GM12878 (cell line): ENCODE measurements around the gene OGFR. TPM values are rescaled to one million over a fixed set of nuclear protein-coding genes. Genes with fewer than 3 reads are reported as not detected.

Source experiments
- ATAC-seq: fragments of 200-7000 bp; cut with Tn5 transposase; 3 replicates; pipeline ENCODE4 v1.9.1; 2020; ENCODE audit warnings: mild to moderate bottlenecking, moderate library complexity
- BruUV-seq: library from RNA; stranded (reverse); fragments of 400-500 nt; replicated peaks from 2 replicates; lab custom pipeline; 2021; lab: Mats Ljungman, UMichigan
- CTCF ChIA-PET: fragments of 300-600 bp; sonication (Branson Sonifier 250); formaldehyde crosslinking; extraction: SDS; loops from one replicate; lab custom pipeline; 2021; ENCODE audit warnings: inconsistent platforms; lab: Yijun Ruan, JAX
- POLR2A ChIA-PET: fragments of 350-600 bp; formaldehyde crosslinking; extraction: SDS; loops from one replicate; lab custom pipeline; 2021; ENCODE audit warnings: inconsistent platforms; lab: Charles Lee
- RAD21 ChIA-PET: fragments of 300-600 bp; sonication (Branson Sonifier 250); formaldehyde crosslinking; loops from one replicate; lab custom pipeline; 2023; ENCODE audit warnings: antibody characterized with exemption; ENCODE audit not compliant: unreplicated experiment; lab: Charles Lee
- SMC1A ChIA-PET: fragments of 300-600 bp; sonication (Branson Sonifier 250); formaldehyde crosslinking; loops from one replicate; lab custom pipeline; 2023; ENCODE audit not compliant: unreplicated experiment, uncharacterized antibody; lab: Charles Lee
- DNase-seq: peaks from one replicate; pipeline ENCODE4 v3.0.0-alpha.2; 2011; ENCODE audit warnings: low read depth, low spot score
- FAIRE-seq: peaks from 3 replicates; lab custom pipeline; 2011; peaks lifted over from hg19 to GRCh38; lab: Jason Lieb, UNC
- H2AFZ ChIP-seq: 2 replicates; pipeline ENCODE4 v1.6.0; 2011; ENCODE audit warnings: low read depth, low read length, control low read depth; ENCODE audit not compliant: control insufficient read depth
- H3K27ac ChIP-seq: 2 replicates; pipeline ENCODE4 v1.5.1; 2011; ENCODE audit warnings: control low read depth; ENCODE audit not compliant: control insufficient read depth, insufficient read depth
- H3K27me3 ChIP-seq, 2 experiments: replicated peaks in 1 of 2; 2 replicates each; pipeline versions ENCODE4 v1.6.0 to v1.6.1; 2011; ENCODE audit warnings: low read length in 1 of 2; ENCODE audit not compliant: control insufficient read depth in 2 of 2, insufficient read depth in 2 of 2
- H3K36me3 ChIP-seq, 2 experiments: 2 replicates each; pipeline ENCODE4 v1.5.1; 2011; ENCODE audit warnings: low read length in 1 of 2; ENCODE audit not compliant: control insufficient read depth in 2 of 2, insufficient read depth in 2 of 2
- H3K4me1 ChIP-seq: 2 replicates; pipeline ENCODE4 v1.6.1; 2011; ENCODE audit warnings: mild to moderate bottlenecking, low read length, moderate library complexity, mixed read lengths; ENCODE audit not compliant: control insufficient read depth, insufficient read depth
- H3K4me2 ChIP-seq: 2 replicates; pipeline ENCODE4 v1.6.0; 2011; ENCODE audit warnings: control low read depth; ENCODE audit not compliant: control insufficient read depth, insufficient read depth
- H3K4me3 ChIP-seq: fragments of 200-600 bp; sonication (generic); 2 replicates; pipeline ENCODE4 v1.5.1; 2016
- H3K79me2 ChIP-seq: 2 replicates; pipeline ENCODE4 v1.6.0; 2011; ENCODE audit warnings: low read length; ENCODE audit not compliant: control insufficient read depth, insufficient read depth
- H3K9ac ChIP-seq: 2 replicates; pipeline ENCODE4 v1.8.0; 2011; ENCODE audit warnings: low read length, control low read depth, mixed read lengths; ENCODE audit not compliant: control insufficient read depth, insufficient read depth
- H3K9me3 ChIP-seq: replicated peaks from 3 replicates; pipeline ENCODE4 v1.5.1; 2011; ENCODE audit warnings: mild to moderate bottlenecking, low read length; ENCODE audit not compliant: control insufficient read depth, insufficient read depth
- H4K20me1 ChIP-seq: 2 replicates; pipeline ENCODE4 v1.6.0; 2011; ENCODE audit not compliant: control insufficient read depth, insufficient read depth
- EGR1 ChIP-seq, 2 experiments: IDR thresholded peaks; 1 replicate in 1 of 2; 2 replicates in 1 of 2; pipeline ENCODE4 v1.6.1; 2011 to 2012; ENCODE audit warnings: low read depth in 2 of 2, low read length in 2 of 2, borderline replicate concordance in 1 of 2, mild to moderate bottlenecking in 1 of 2, moderate library complexity in 1 of 2
- ETV6 ChIP-seq, 2 experiments: fragments of 450-650 bp in 1 of 2; IDR thresholded peaks in 1 of 2; conservative IDR thresholded peaks in 1 of 2; 2 replicates each; pipeline ENCODE4 v1.6.1; 2014; ENCODE audit warnings: antibody characterized with exemption in 1 of 2, borderline replicate concordance in 1 of 2, low read depth in 1 of 2, mild to moderate bottlenecking in 1 of 2, moderate library complexity in 1 of 2
- FOXM1 ChIP-seq: IDR thresholded peaks from 2 replicates; pipeline ENCODE4 v1.6.1; 2012; ENCODE audit warnings: low read depth, mild to moderate bottlenecking, inconsistent platforms, low read length, moderate library complexity
- HDAC6 ChIP-seq: fragments of 200-600 bp; sonication (generic); IDR thresholded peaks from one replicate; pipeline ENCODE4 v1.8.0; 2017; ENCODE audit warnings: antibody characterized with exemption; ENCODE audit not compliant: unreplicated experiment
- MEF2A ChIP-seq: IDR thresholded peaks from 2 replicates; pipeline ENCODE4 v1.6.1; 2011; ENCODE audit warnings: low read depth, mild to moderate bottlenecking, low read length, moderate library complexity; ENCODE audit not compliant: insufficient read depth
- SMAD1 ChIP-seq: fragments of 450-650 bp; IDR thresholded peaks from 2 replicates; pipeline ENCODE4 v1.6.1; 2018; ENCODE audit warnings: mild to moderate bottlenecking, low read depth; ENCODE audit not compliant: partially characterized antibody
- SMARCA5 ChIP-seq: fragments of 450-650 bp; IDR thresholded peaks from 2 replicates; pipeline ENCODE4 v1.6.1; 2017; ENCODE audit warnings: mild to moderate bottlenecking
- WGBS: methylation state at CpG from one replicate; pipeline ENCODE4 v1.1.6; 2016; ENCODE audit warnings: low lambda C conversion rate; ENCODE audit not compliant: insufficient replicate concordance, insufficient coverage; ENCODE audit errors: missing lambda C conversion rate; 5-methylcytosine and 5-hydroxymethylcytosine counted together
- in situ Hi-C: fragments of 300-500 bp; cut with MboI; formaldehyde crosslinking; loops from 9 replicates; pipeline ENCODE4 v1.14.3; 2018; ENCODE audit warnings: mixed read lengths
- intact Hi-C: fragments of 100-400 bp; cut with micrococcal nuclease; formaldehyde crosslinking; loops from one replicate; pipeline ENCODE4 v1.14.2; 2022; ENCODE audit not compliant: unreplicated experiment
- polyA plus RNA-seq, 11 experiments: library from polyadenylated mRNA; depleted of rRNA in 4 of 11; unstranded in 6 of 11; stranded (reverse) in 5 of 11; fragments of >200 nt; fragmentation: Nextera tagmentation in 4 of 11; fragmentation: Illumina TruSeq in 1 of 11; extraction: Ambion mirVana in 4 of 11; extraction: Trizol in 1 of 11; gene quantifications; 1 replicate in 1 of 11; 2 replicates in 10 of 11; pipeline versions ENCODE4 v1.2.1 to v1.2.3, GENCODE V29; 2011 to 2016; ENCODE audit warnings: inconsistent platforms in 2 of 11, missing spikeins in 2 of 11, low read depth in 1 of 11
- total RNA-seq, 4 experiments: library from RNA; depleted of rRNA in 3 of 4; stranded (reverse); fragments of >200 nt in 3 of 4; fragmentation: Illumina TruSeq in 1 of 4; extraction: Trizol in 1 of 4; gene quantifications; 2 replicates each; pipeline versions ENCODE4 v1.2.1 to v1.2.3, GENCODE V29; 2013 to 2021
- TF ChIP-seq, protein P1 (sequence below): IDR thresholded peaks from 2 replicates; pipeline ENCODE4 v1.6.1; 2012; ENCODE audit warnings: improper control_type of control experiment, low read depth, low read length; ENCODE audit not compliant: insufficient replicate concordance
- TF ChIP-seq, protein P2 (sequence below): IDR thresholded peaks from 2 replicates; pipeline ENCODE4 v1.6.1; 2011; ENCODE audit warnings: low read depth, mild to moderate bottlenecking, low read length, moderate library complexity, borderline replicate concordance; ENCODE audit errors: extremely low read depth
- TF ChIP-seq, protein P3 (sequence below): fragments of 450-650 bp; conservative IDR thresholded peaks from 2 replicates; pipeline ENCODE4 v1.6.1; 2017; ENCODE audit warnings: mild to moderate bottlenecking, moderate library complexity
- TF ChIP-seq, protein P4 (sequence below): IDR thresholded peaks from 2 replicates; pipeline ENCODE4 v1.6.1; 2012; ENCODE audit warnings: low read depth, low read length, improper control_type of control experiment

The OGFR gene
- total and polyA plus RNA-seq, 10 of the 15 experiments (the other 5 are each of a cell fraction or from before 2014, with no cell fraction given) = 0.72 to 62.1 (median 27.3) TPM

DNA sequence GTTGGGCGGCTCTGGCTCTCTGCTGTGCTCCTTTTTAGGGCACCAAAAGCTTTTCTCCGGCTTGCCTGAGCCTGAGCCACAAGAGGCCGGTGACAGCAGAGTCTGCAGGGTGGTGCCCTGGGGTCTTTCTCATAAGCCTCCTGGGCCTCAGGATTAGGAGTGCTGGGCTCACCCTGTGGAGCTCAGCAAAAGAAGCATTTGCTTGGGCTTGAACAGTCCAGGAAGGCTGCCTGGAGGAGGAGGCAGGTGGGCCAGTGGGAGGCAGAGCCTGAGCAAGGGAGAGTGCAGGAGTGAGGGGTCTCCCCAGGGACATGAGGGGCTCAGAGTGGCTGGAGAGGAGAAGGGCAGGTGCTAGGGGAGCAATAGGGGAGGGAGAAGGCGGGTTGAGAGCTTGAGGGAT, 41.2 kb upstream of the OGFR start:
- 25% methylated on average over 4 of the region's 4 CpGs for WGBS
- FAIRE-seq = no peak
- TF ChIP-seq FOXM1 (no peak), SMARCA5 (no peak), EGR1 (IDR thresholded peaks at IDR 0.05; ENCODE audit: borderline replicate concordance in 1 of 2, low read depth in 2 of 2, low read length in 2 of 2) (no peak), SMAD1 (no peak), HDAC6 (no peak), MEF2A (no peak), ETV6 (conservative IDR thresholded peaks at IDR 0.05 in 1 of 2, IDR thresholded peaks at IDR 0.05 in 1 of 2; ENCODE audit: borderline replicate concordance in 1 of 2, low read depth in 1 of 2) (no peak)
- TF ChIP-seq, protein P1, sequence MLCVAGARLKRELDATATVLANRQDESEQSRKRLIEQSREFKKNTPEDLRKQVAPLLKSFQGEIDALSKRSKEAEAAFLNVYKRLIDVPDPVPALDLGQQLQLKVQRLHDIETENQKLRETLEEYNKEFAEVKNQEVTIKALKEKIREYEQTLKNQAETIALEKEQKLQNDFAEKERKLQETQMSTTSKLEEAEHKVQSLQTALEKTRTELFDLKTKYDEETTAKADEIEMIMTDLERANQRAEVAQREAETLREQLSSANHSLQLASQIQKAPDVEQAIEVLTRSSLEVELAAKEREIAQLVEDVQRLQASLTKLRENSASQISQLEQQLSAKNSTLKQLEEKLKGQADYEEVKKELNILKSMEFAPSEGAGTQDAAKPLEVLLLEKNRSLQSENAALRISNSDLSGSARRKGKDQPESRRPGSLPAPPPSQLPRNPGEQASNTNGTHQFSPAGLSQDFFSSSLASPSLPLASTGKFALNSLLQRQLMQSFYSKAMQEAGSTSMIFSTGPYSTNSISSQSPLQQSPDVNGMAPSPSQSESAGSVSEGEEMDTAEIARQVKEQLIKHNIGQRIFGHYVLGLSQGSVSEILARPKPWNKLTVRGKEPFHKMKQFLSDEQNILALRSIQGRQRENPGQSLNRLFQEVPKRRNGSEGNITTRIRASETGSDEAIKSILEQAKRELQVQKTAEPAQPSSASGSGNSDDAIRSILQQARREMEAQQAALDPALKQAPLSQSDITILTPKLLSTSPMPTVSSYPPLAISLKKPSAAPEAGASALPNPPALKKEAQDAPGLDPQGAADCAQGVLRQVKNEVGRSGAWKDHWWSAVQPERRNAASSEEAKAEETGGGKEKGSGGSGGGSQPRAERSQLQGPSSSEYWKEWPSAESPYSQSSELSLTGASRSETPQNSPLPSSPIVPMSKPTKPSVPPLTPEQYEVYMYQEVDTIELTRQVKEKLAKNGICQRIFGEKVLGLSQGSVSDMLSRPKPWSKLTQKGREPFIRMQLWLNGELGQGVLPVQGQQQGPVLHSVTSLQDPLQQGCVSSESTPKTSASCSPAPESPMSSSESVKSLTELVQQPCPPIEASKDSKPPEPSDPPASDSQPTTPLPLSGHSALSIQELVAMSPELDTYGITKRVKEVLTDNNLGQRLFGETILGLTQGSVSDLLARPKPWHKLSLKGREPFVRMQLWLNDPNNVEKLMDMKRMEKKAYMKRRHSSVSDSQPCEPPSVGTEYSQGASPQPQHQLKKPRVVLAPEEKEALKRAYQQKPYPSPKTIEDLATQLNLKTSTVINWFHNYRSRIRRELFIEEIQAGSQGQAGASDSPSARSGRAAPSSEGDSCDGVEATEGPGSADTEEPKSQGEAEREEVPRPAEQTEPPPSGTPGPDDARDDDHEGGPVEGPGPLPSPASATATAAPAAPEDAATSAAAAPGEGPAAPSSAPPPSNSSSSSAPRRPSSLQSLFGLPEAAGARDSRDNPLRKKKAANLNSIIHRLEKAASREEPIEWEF = no peak
- TF ChIP-seq, protein P2, sequence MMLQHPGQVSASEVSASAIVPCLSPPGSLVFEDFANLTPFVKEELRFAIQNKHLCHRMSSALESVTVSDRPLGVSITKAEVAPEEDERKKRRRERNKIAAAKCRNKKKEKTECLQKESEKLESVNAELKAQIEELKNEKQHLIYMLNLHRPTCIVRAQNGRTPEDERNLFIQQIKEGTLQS = no peak
- TF ChIP-seq, protein P3, sequence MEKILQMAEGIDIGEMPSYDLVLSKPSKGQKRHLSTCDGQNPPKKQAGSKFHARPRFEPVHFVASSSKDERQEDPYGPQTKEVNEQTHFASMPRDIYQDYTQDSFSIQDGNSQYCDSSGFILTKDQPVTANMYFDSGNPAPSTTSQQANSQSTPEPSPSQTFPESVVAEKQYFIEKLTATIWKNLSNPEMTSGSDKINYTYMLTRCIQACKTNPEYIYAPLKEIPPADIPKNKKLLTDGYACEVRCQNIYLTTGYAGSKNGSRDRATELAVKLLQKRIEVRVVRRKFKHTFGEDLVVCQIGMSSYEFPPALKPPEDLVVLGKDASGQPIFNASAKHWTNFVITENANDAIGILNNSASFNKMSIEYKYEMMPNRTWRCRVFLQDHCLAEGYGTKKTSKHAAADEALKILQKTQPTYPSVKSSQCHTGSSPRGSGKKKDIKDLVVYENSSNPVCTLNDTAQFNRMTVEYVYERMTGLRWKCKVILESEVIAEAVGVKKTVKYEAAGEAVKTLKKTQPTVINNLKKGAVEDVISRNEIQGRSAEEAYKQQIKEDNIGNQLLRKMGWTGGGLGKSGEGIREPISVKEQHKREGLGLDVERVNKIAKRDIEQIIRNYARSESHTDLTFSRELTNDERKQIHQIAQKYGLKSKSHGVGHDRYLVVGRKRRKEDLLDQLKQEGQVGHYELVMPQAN = no peak
- TF ChIP-seq, protein P4, sequence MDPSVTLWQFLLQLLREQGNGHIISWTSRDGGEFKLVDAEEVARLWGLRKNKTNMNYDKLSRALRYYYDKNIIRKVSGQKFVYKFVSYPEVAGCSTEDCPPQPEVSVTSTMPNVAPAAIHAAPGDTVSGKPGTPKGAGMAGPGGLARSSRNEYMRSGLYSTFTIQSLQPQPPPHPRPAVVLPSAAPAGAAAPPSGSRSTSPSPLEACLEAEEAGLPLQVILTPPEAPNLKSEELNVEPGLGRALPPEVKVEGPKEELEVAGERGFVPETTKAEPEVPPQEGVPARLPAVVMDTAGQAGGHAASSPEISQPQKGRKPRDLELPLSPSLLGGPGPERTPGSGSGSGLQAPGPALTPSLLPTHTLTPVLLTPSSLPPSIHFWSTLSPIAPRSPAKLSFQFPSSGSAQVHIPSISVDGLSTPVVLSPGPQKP = no peak

More for the DNA sequence above, 41.2 kb upstream of the OGFR start:
- Histone ChIP-seq H4K20me1 (no peaks in the 10 kb centered on the region), H3K9ac (no peak overlapping the region), H3K4me3 (no peak overlapping the region), H3K4me2 (no peak overlapping the region), H3K4me1 (no peaks in the 10 kb centered on the region), H3K36me3 (no peaks in the 10 kb centered on the region), H3K27me3 (peaks cover 0 to 1% of the 10 kb centered on the region in 2 experiments; a peak in 2 of 4 replicates), H3K9me3 (no peaks in the 10 kb centered on the region), H2AFZ (no peak overlapping the region), H3K27ac (no peak overlapping the region), H3K79me2 (no peaks in the 10 kb centered on the region)
- intact Hi-C loops = no loop called here
- in situ Hi-C loops = no loop called here
- no peak for DNase-seq
- ChIA-PET RAD21 (no interaction called here), POLR2A (no interaction called here), CTCF (interaction anchor here (0.5 to 0.6 kb wide), 2 partner anchors 512 to 730 kb away, joined by 3 to 4 read pairs; no protein-coding TSS in a partner anchor), SMC1A (no interaction called here)
- ATAC-seq = no peak
- BruUV-seq = no TSS peak
